Activated T-helper 1 cell treated with anti-CD3 and anti-CD28 coated beads, Interleukin-12 subunit alpha, Interleukin-12 subunit beta, Interleukin-2, Interleukin-4 antibody, amounts not matched to agents 30 ng/mL and 10 ng/mL and 1 ng/mL, durations not matched to agents 14 hours and 24 hours and 36 hours (primary cell): ENCODE results near the gene HIPK2. TPM values are rescaled to one million over a fixed set of nuclear protein-coding genes. Genes with fewer than 3 reads are reported as not detected.
"Not testable (repeated sequence)": the region's sequence is repeated elsewhere in the genome, so short reads cannot be mapped to it uniquely, and the experiment has no call there.

Source experiments
- DNase-seq: peaks from one replicate; pipeline ENCODE4 v3.0.0; 2021; ENCODE audit warnings: low spot score
- H3K27ac Mint-ChIP-seq: one replicate; pipeline ENCODE4 v1.8.0; 2021; ENCODE audit warnings: mild to moderate bottlenecking, mixed read lengths
- H3K27me3 Mint-ChIP-seq: one replicate; pipeline ENCODE4 v1.8.0; 2022; ENCODE audit warnings: mild to moderate bottlenecking, moderate library complexity, mixed read lengths; ENCODE audit not compliant: insufficient read depth
- H3K36me3 Mint-ChIP-seq: one replicate; pipeline ENCODE4 v1.8.0; 2021; ENCODE audit warnings: low read depth, mixed read lengths
- H3K4me1 Mint-ChIP-seq: one replicate; pipeline ENCODE4 v1.8.0; 2021; ENCODE audit warnings: low read depth, mixed read lengths
- H3K4me3 Mint-ChIP-seq: one replicate; pipeline ENCODE4 v1.8.0; 2021; ENCODE audit warnings: mild to moderate bottlenecking, moderate library complexity, mixed read lengths
- H3K9me3 Mint-ChIP-seq: one replicate; pipeline ENCODE4 v1.8.0; 2021; ENCODE audit warnings: mixed read lengths
- intact Hi-C: fragments of 100-400 bp; cut with micrococcal nuclease; formaldehyde crosslinking; loops from one replicate; pipeline ENCODE4 v1.15.1; 2024
- total RNA-seq: library from RNA; stranded (reverse); gene quantifications from 2 replicates; pipeline ENCODE4 v1.2.3, GENCODE V29; 2022

The HIPK2 gene
- total RNA-seq, 1 donor from 2014 or later = 28.3 TPM

DNA sequence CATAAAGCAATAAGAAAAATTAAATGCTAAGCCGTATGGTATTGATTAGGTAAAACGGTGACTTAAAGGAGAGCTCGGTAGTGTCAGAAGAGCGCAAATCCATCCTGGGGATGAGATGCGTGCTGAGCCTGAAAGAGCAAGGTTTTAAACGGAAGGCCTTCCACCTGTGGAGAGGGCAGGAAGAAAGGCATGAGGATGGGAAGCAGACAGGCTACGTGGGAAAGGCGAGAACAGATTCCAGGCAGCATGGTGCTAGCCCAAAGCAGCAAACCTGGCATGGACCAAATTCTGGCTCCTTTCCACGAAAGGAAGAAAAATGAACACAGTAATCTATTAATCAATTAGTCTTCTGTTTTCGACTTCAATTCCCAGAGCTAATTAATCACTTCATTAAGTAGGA lies 103.5 kb downstream of the HIPK2 start:
- no peak for DNase-seq
- no peak overlapping the region for H3K4me3 Mint-ChIP-seq
- H3K27me3 Mint-ChIP-seq = no peaks in the 10 kb centered on the region
- H3K9me3 Mint-ChIP-seq = no peaks in the 10 kb centered on the region
- peaks cover 46% of the 10 kb centered on the region for H3K4me1 Mint-ChIP-seq
- intact Hi-C loops = no loop called here
- H3K36me3 Mint-ChIP-seq = peaks cover 23% of the 10 kb centered on the region
- no peak overlapping the region for H3K27ac Mint-ChIP-seq

DNA sequence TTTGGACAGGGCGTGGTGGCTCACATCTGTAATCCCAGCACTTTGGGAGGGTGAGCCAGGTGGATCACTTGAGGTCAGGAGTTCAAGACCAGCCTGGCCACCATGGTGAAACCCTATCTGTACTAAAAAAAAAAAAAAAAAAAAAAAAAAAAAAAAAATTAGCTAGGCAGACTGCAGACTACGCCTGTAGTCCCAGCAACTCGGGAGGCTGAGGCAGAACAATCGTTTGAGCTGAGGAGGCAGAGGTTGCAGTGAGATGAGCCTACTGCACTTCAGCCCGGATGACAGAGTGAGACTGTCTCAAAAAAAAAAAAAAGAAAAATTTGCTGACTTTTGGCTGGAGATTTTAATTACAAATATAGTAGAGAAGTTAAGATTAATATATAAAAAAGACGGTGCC lies 104.0 kb downstream of the HIPK2 start:
- peaks cover 49% of the 10 kb centered on the region for H3K4me1 Mint-ChIP-seq
- DNase-seq = no peak
- H3K36me3 Mint-ChIP-seq = peaks cover 23% of the 10 kb centered on the region
- H3K27me3 Mint-ChIP-seq = peaks cover 3% of the 10 kb centered on the region
- no peak overlapping the region for H3K4me3 Mint-ChIP-seq
- H3K9me3 Mint-ChIP-seq = no peaks in the 10 kb centered on the region
- no peak overlapping the region for H3K27ac Mint-ChIP-seq
- intact Hi-C loops = loop anchor here (1.0 to 2.0 kb wide), 3 partner anchors 8 to 243 kb away; no protein-coding TSS in a partner anchor

DNA sequence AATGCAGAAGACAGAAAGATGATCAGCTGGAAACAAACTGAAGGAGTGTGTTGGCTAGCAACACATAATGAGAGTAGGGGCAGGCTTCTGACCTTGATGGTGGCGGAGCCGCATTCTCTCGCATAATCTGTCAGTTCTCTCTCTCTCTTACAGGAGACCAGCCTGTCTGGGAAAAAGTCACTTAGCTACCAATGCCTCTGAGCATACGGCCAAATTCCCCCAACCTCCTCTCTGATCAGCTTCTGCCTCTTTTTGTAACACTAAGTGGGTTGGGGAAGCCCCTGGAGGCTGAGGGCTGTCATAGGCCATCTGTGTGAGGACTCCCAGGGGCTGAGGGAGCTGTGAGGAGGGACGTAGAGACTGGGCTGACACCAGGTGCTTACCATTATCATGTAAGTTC lies 104.6 kb downstream of the HIPK2 start:
- Mint-ChIP-seq H3K36me3 (peaks cover 19% of the 10 kb centered on the region), H3K27ac (peak overlapping the region; percentile 19), H3K4me3 (no peak overlapping the region), H3K27me3 (peaks cover 3% of the 10 kb centered on the region), H3K9me3 (no peaks in the 10 kb centered on the region), H3K4me1 (peaks cover 51% of the 10 kb centered on the region)
- DNase-seq = peak; percentile 20
- intact Hi-C loops = loop anchor here (1.0 to 2.0 kb wide), 3 partner anchors 8 to 244 kb away; no protein-coding TSS in a partner anchor

DNA sequence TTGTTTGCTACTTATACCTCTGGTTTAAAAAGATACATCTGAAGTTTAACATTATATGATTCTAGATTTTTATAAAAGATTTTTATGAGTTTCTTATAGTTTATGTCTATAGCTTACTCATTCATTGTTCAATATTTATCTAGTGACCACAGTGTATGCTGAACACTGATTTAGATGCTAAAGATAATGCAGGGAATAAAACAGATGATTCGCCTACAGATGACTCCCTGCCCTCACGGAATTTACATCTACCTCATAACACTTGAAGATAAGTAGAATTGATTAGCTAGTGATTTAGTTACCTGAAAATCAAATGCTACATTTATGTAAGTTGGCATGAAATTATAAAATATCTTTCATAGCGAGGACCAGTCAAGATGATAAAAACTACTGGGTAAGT lies 105.8 kb downstream of the HIPK2 start:
- no peak for DNase-seq
- Mint-ChIP-seq H3K9me3 (no peaks in the 10 kb centered on the region), H3K27ac (no peak overlapping the region), H3K4me3 (no peak overlapping the region), H3K36me3 (peaks cover 19% of the 10 kb centered on the region), H3K4me1 (peaks cover 47% of the 10 kb centered on the region), H3K27me3 (peaks cover 3% of the 10 kb centered on the region)
- intact Hi-C loops = loop anchor here (2.0 kb wide), 2 partner anchors 103 to 245 kb away; no protein-coding TSS in a partner anchor

DNA sequence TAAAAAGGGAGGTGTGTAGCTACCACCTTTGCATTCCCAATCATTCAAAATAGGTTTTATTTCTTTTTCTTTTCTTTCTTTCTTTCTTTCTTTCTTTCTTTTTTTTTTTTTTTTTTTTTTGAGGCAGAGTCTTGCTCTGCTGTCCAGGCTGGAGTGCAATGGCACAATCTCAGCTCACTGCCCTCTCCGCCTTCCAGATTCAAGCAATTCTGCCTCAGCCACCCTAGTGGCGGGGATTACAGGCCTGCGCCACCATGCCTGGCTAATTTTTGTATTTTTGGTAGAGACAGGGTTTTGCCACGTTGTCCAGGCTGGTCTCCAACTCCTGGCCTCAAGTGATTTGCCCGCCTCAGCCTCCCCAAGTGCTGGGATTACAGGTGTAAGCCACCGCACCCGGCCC lies 107.1 kb downstream of the HIPK2 start:
- H3K4me1 Mint-ChIP-seq = peaks cover 39% of the 10 kb centered on the region
- H3K27ac Mint-ChIP-seq, H3K9me3 Mint-ChIP-seq, H3K4me3 Mint-ChIP-seq, DNase-seq, H3K27me3 Mint-ChIP-seq, intact Hi-C loops: not testable (repeated sequence)
- peaks cover 18% of the 10 kb centered on the region for H3K36me3 Mint-ChIP-seq

DNA sequence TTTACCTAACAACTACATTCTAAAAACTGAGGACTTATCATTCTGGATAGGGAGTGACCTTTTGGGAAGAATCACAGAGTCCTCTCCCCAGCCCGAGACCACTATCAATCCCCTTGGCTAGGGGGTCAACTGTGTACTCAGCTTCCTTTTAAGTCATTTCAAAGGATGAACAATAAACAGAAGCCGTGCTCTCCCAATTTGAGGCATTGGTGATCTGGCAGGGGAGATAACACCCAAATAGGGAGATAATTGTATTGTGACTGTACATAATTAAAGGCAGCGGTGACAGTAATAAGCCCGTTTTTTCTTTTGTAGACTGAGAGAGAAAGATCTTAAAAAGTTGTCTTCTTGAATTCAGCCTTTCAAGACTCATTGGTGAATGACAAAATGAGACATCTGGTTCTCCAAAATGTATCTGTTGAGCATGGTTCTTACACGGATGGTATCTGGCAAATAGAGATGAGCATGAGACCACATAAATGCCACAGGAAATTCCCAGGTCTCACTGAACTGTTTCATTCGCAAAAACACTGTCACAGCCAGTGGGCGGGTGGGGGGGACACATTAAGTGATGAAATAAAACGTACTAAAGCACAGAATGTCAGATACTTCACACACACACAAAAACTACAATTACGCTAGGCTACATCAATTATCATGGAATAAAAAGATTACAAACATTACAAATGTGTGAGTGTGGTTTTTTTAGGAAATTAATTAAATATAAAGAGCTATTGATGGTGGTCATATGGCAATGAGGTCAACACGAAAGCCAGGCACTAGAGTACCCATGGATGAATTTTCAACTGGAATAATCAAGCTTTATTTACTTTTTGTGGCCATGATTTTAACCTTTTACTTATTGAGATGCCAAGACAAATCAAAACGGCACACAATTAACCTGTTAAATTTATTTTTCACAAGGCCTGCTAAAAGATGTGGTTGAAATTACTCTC lies 108.4 kb downstream of the HIPK2 start:
- peaks cover 3% of the 10 kb centered on the region for H3K27me3 Mint-ChIP-seq
- peak overlapping the region; percentile 37 for H3K4me3 Mint-ChIP-seq
- intact Hi-C loops = loop anchor here (1.0 to 5.0 kb wide), 3 partner anchors 13 to 188 kb away; no protein-coding TSS in a partner anchor
- peaks cover 14% of the 10 kb centered on the region for H3K36me3 Mint-ChIP-seq
- H3K4me1 Mint-ChIP-seq = peaks cover 28% of the 10 kb centered on the region
- no peaks in the 10 kb centered on the region for H3K9me3 Mint-ChIP-seq
- peak overlapping the region; percentile 73 for H3K27ac Mint-ChIP-seq
- no peak for DNase-seq

DNA sequence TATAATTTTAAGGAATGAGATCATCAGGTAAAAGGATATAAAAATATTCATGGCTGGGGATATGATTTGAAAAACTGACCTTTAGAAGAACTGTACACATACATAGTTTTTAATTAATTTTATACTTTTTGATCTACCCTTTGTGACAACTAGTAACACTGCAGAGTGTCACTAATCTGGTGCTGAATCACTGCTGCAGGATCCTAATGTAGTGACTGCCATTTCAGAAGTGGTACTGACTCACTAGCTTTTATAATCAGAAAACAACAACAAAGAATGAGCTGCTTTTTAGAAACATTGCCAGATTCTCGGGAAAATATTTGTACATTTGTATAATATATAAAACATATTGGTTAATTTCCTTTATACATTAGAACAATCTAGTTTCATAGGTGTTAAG lies 110.4 kb downstream of the HIPK2 start:
- intact Hi-C loops = loop anchor here (5.0 kb wide), 1 partner anchor 190 kb away; no protein-coding TSS in a partner anchor
- peaks cover 11% of the 10 kb centered on the region for H3K36me3 Mint-ChIP-seq
- DNase-seq = no peak
- no peak overlapping the region for H3K27ac Mint-ChIP-seq
- H3K9me3 Mint-ChIP-seq = no peaks in the 10 kb centered on the region
- peaks cover 18% of the 10 kb centered on the region for H3K4me1 Mint-ChIP-seq
- H3K4me3 Mint-ChIP-seq = no peak overlapping the region
- peaks cover 3% of the 10 kb centered on the region for H3K27me3 Mint-ChIP-seq

DNA sequence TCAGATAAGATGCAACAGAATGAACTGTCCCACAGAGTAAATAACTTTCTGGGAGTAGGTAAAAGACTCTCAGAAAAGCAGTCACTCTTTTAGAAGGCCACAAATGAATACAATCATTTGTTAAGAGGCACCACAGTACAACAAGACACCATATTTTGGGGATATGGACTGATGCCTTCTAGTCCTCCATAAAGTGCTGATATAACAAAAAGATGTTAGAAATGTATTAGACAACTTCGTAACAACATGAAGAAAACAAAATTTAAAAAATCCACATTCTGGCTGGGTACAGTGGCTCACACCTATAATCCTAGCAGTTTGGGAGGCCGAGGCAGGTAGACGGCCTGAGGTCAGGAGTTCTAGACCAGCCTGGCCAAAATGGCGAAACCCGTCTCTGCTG lies 111.3 kb downstream of the HIPK2 start:
- Mint-ChIP-seq H3K9me3 (no peaks in the 10 kb centered on the region), H3K4me1 (peaks cover 26% of the 10 kb centered on the region), H3K27me3 (peaks cover 3% of the 10 kb centered on the region), H3K4me3 (no peak overlapping the region), H3K27ac (no peak overlapping the region), H3K36me3 (peaks cover 14% of the 10 kb centered on the region)
- intact Hi-C loops = loop anchor here (5.0 kb wide), 1 partner anchor 191 kb away; no protein-coding TSS in a partner anchor
- no peak for DNase-seq

DNA sequence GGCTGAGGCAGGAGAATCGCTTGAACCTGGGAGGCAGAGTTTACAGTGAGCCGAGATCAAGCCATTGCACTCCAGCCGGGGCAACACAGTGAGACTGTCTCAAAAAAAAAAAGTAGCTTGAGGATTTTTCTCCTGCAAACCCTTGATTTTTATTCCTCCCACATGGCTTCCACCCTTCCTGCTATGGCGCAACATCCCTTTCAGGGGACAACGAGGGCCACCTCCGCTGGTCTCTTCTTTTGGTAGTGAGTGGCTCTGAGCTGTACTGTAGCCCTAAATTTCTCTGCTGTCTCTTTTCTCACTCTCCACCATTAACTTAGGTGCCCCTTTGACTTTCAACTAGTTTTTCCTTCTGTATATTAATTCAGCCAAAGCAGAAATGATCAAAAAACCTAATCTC lies 113.4 kb downstream of the HIPK2 start:
- DNase-seq = no peak
- peaks cover 14% of the 10 kb centered on the region for H3K36me3 Mint-ChIP-seq
- intact Hi-C loops = no loop called here
- H3K27ac Mint-ChIP-seq = no peak overlapping the region
- no peak overlapping the region for H3K4me3 Mint-ChIP-seq
- H3K27me3 Mint-ChIP-seq = peaks cover 3% of the 10 kb centered on the region
- no peaks in the 10 kb centered on the region for H3K9me3 Mint-ChIP-seq
- peaks cover 35% of the 10 kb centered on the region for H3K4me1 Mint-ChIP-seq

DNA sequence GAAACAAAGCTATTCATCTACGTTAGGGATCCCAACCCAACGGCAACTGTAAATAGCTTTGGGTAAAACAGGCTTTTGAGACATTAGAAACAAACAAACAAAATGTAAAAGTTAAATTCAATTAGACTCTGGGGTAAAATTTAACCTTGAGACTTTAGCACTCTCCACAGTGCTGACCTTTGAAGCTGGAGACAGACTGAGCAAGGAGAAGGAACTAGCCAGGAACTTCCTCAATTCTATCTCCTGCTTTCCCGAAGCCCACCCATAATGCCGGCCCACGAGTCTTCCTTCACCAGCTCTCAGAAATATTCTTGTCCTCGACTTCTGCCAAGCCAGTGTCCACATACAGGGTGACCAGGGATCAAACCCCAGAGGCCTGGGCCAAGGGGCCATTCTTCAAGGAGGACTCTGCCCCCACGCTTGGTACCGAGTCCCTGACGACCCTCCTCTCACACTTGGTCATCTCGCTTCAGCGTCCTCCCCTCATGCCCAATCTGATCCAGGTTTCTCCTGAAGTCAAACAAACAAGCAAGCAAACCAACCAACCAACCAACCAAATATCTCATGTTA lies 114.1 kb downstream of the HIPK2 start:
- Mint-ChIP-seq H3K27me3 (no peaks in the 10 kb centered on the region), H3K9me3 (no peaks in the 10 kb centered on the region), H3K36me3 (peaks cover 10% of the 10 kb centered on the region), H3K4me3 (no peak overlapping the region), H3K4me1 (peaks cover 33% of the 10 kb centered on the region), H3K27ac (no peak overlapping the region)
- no peak for DNase-seq
- intact Hi-C loops = no loop called here

DNA sequence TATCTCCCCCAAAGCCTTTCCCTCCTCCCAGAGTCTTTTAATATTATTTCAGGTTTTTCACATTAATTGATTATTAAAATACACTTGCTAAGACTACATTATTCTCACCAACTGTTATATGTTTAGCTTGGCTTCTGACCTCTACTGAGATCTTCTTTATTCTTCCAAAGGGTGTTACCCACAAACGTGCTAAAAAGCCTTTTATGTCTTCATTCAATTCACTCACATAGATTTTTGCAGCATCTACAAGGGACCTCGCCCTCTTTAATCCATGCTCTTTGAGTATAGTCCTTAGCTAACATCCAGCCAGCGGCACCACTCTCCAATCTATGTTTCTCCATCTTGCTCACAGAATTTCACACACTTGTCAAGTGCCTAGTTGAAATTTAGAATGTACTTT lies 115.9 kb downstream of the HIPK2 start:
- Mint-ChIP-seq H3K27me3 (no peaks in the 10 kb centered on the region), H3K9me3 (no peaks in the 10 kb centered on the region), H3K4me3 (no peak overlapping the region), H3K4me1 (peaks cover 37% of the 10 kb centered on the region), H3K27ac (no peak overlapping the region), H3K36me3 (peaks cover 10% of the 10 kb centered on the region)
- intact Hi-C loops = no loop called here
- DNase-seq = no peak

DNA sequence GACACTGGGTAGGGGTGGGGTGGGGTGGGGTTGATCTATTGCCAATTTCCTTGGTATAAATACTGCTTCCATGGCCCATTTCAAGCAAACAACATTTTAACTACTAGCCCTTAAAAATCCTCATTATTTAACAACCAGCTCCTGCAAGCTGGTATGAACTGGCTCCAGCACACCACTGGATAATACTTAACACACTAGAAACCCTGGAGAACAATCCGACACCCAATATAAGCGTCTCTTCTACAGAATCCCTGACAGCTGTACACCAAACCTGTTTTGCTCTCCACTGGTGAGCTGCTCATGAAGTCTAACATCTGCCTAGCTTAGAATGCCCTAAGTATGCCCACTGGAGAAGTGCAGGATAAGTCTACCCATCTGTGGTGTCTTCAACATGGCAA lies 116.8 kb downstream of the HIPK2 start:
- intact Hi-C loops = no loop called here
- Mint-ChIP-seq H3K27ac (no peak overlapping the region), H3K36me3 (peaks cover 10% of the 10 kb centered on the region), H3K4me3 (no peak overlapping the region), H3K27me3 (no peaks in the 10 kb centered on the region), H3K9me3 (no peaks in the 10 kb centered on the region), H3K4me1 (peaks cover 39% of the 10 kb centered on the region)
- no peak for DNase-seq
